K562 treated with DMSO at 1 percent for 12 hours (cell line): ENCODE measurements around the gene TRPM7. TPM values are rescaled to one million over a fixed set of nuclear protein-coding genes. Genes with fewer than 3 reads are reported as not detected.

Experiments used
- total RNA-seq: library from RNA; unstranded; fragments of 300-600 nt; gene quantifications from 2 replicates; pipeline ENCODE4 v1.2.3, GENCODE V29; 2022; ENCODE audit not compliant: insufficient read depth

The TRPM7 gene, protein sequence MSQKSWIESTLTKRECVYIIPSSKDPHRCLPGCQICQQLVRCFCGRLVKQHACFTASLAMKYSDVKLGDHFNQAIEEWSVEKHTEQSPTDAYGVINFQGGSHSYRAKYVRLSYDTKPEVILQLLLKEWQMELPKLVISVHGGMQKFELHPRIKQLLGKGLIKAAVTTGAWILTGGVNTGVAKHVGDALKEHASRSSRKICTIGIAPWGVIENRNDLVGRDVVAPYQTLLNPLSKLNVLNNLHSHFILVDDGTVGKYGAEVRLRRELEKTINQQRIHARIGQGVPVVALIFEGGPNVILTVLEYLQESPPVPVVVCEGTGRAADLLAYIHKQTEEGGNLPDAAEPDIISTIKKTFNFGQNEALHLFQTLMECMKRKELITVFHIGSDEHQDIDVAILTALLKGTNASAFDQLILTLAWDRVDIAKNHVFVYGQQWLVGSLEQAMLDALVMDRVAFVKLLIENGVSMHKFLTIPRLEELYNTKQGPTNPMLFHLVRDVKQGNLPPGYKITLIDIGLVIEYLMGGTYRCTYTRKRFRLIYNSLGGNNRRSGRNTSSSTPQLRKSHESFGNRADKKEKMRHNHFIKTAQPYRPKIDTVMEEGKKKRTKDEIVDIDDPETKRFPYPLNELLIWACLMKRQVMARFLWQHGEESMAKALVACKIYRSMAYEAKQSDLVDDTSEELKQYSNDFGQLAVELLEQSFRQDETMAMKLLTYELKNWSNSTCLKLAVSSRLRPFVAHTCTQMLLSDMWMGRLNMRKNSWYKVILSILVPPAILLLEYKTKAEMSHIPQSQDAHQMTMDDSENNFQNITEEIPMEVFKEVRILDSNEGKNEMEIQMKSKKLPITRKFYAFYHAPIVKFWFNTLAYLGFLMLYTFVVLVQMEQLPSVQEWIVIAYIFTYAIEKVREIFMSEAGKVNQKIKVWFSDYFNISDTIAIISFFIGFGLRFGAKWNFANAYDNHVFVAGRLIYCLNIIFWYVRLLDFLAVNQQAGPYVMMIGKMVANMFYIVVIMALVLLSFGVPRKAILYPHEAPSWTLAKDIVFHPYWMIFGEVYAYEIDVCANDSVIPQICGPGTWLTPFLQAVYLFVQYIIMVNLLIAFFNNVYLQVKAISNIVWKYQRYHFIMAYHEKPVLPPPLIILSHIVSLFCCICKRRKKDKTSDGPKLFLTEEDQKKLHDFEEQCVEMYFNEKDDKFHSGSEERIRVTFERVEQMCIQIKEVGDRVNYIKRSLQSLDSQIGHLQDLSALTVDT (N-terminal part only)
- 6.9 and 29.2 TPM in 2 replicates for total RNA-seq

GRCh38 chr15:50686469-50687301 is at the start of gene TRPM7:
TRPM7 (minus strand) TSS chr15:50686797; CDS start chr15:50686533, 264 bp downstream.

DNA sequence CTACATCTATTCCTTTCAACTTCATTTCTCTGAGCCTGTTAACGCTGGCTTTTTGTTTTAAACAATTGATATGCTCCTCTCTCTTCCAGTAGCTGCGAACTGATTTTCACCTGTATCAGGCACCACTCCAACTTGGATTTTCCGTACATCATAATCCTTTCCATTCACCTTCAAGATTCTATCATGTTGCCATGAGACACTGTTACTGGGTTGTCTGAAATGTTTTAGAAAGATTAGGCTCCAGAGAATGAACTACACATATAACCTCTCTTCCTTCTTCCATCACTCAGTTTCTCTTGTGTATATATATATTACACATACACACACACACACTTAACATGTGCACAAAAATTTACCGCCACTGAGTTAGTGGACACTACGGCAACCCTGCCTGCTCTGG is 140.0 kb downstream of the TRPM7 start, which contains the start of gene USP50:
Gene USP50 (minus strand): TSS at position 101 of the 400 bp plus-strand sequence. CDS start 141 bp downstream, outside the sequence.

Other genes starting within 250 kb of the TRPM7 start
- not detected in 2 replicates for gene USP50, start 140.1 kb downstream of the TRPM7 start, total RNA-seq
- 23.9 and 56.9 TPM in 2 replicates for gene SPPL2A, start 78.9 kb upstream of the TRPM7 start, total RNA-seq
- gene AP4E1, start 221.9 kb upstream of the TRPM7 start, total RNA-seq, result 1.8 and 7.2 TPM in 2 replicates